ENCODE data around the gene PDZD2. TPM values are rescaled to one million over a fixed set of nuclear protein-coding genes. Genes with fewer than 3 reads are reported as not detected.

The PDZD2 gene
- total RNA-seq, 1 donor from 2014 or later = 105 TPM

- no peak for ATAC-seq
- DNase-seq (ENCODE audit: low spot score) = no peak
- intact Hi-C loops (cut with DNase I) = no loop called here
These were observed 6.5 kb upstream of the PDZD2 start for GRCh38 chr5:31632460-31632859.

GRCh38 chr5:31635446-31635845 is 3.5 kb upstream of the PDZD2 start:
- ATAC-seq (no peak), DNase-seq (ENCODE audit: low spot score) (no peak)
- intact Hi-C loops (cut with DNase I) = no loop called here

GRCh38 chr5:31637851-31638250 is 1.1 kb upstream of the PDZD2 start:
- intact Hi-C loops (cut with DNase I) = no loop called here
- ATAC-seq (no peak), DNase-seq (ENCODE audit: low spot score) (no peak)

GRCh38 chr5:31638345-31638744 is 586 bp upstream of the PDZD2 start:
- ATAC-seq = no peak
- intact Hi-C loops (cut with DNase I) = no loop called here
- DNase-seq (ENCODE audit: low spot score) = peak; percentile 63

- peak; percentile 11 for ATAC-seq
- peak; percentile 61 for DNase-seq (ENCODE audit: low spot score)
- intact Hi-C loops (cut with DNase I) = loop anchor here (5.0 kb wide), 1 partner anchor 163 kb away; no protein-coding TSS in a partner anchor
These were observed 815 bp downstream of the PDZD2 start for GRCh38 chr5:31639481-31640411.

GRCh38 chr5:31640573-31640972 is 1.6 kb downstream of the PDZD2 start:
- ATAC-seq = no peak
- no peak for DNase-seq (ENCODE audit: low spot score)
- intact Hi-C loops (cut with DNase I) = loop anchor here (5.0 kb wide), 1 partner anchor 162 kb away; no protein-coding TSS in a partner anchor

- no peak for DNase-seq (ENCODE audit: low spot score)
- no peak for ATAC-seq
- intact Hi-C loops (cut with DNase I) = loop anchor here (5.0 kb wide), 1 partner anchor 161 kb away; no protein-coding TSS in a partner anchor
These were observed 2.1 kb downstream of the PDZD2 start for GRCh38 chr5:31641059-31641458.

- intact Hi-C loops (cut with DNase I) = loop anchor here (5.0 kb wide), 1 partner anchor 161 kb away; no protein-coding TSS in a partner anchor
- no peak for ATAC-seq
These were observed 2.6 kb downstream of the PDZD2 start for GRCh38 chr5:31641575-31641974.

GRCh38 chr5:31645420-31646081 is 6.6 kb downstream of the PDZD2 start:
- intact Hi-C loops (cut with DNase I) = no loop called here
- no peak for ATAC-seq
- DNase-seq (ENCODE audit: low spot score) = no peak

More at GRCh38 chr5:31641575-31641974, 2.6 kb downstream of the PDZD2 start:
- DNase-seq (ENCODE audit: low spot score) = no peak

- intact Hi-C loops (cut with DNase I) = no loop called here
- DNase-seq (ENCODE audit: low spot score) (no peak), ATAC-seq (no peak)
These were observed 9.4 kb downstream of the PDZD2 start for GRCh38 chr5:31648326-31648725.

- ATAC-seq = no peak
- no peak for DNase-seq (ENCODE audit: low spot score)
- intact Hi-C loops (cut with DNase I) = no loop called here
These were observed 12.3 kb downstream of the PDZD2 start for GRCh38 chr5:31651241-31651640.

- DNase-seq (ENCODE audit: low spot score) = no peak
- no peak for ATAC-seq
- intact Hi-C loops (cut with DNase I) = no loop called here
These were observed 16.6 kb downstream of the PDZD2 start for GRCh38 chr5:31655491-31655890.

GRCh38 chr5:31656806-31657205 is 17.9 kb downstream of the PDZD2 start:
- intact Hi-C loops (cut with DNase I) = no loop called here
- DNase-seq (ENCODE audit: low spot score) = no peak
- ATAC-seq = no peak

- DNase-seq (ENCODE audit: low spot score) (no peak), ATAC-seq (no peak)
- intact Hi-C loops (cut with DNase I) = no loop called here
These were observed 18.5 kb downstream of the PDZD2 start for GRCh38 chr5:31657315-31657979.

GRCh38 chr5:31661257-31661656 is 22.3 kb downstream of the PDZD2 start:
- DNase-seq (ENCODE audit: low spot score) (no peak), ATAC-seq (no peak)
- intact Hi-C loops (cut with DNase I) = no loop called here

GRCh38 chr5:31663519-31663918 is 24.6 kb downstream of the PDZD2 start:
- peak; percentile 77 for ATAC-seq
- intact Hi-C loops (cut with DNase I) = no loop called here
- DNase-seq (ENCODE audit: low spot score) = no peak

- intact Hi-C loops (cut with DNase I) = no loop called here
- no peak for ATAC-seq
- DNase-seq (ENCODE audit: low spot score) = no peak
These were observed 25.6 kb downstream of the PDZD2 start for GRCh38 chr5:31664566-31664965.

GRCh38 chr5:31671339-31671741 is 32.4 kb downstream of the PDZD2 start:
- DNase-seq (ENCODE audit: low spot score) (no peak), ATAC-seq (no peak)
- intact Hi-C loops (cut with DNase I) = no loop called here

GRCh38 chr5:31674371-31674951 is 35.5 kb downstream of the PDZD2 start:
- intact Hi-C loops (cut with DNase I) = no loop called here
- ATAC-seq (peak; percentile 70), DNase-seq (ENCODE audit: low spot score) (no peak)

Data from sciatic nerve (tissue), 2 donors.